ENCODE results near the gene PLP1. TPM values are rescaled to one million over a fixed set of nuclear protein-coding genes. Genes with fewer than 3 reads are reported as not detected.

The PLP1 gene
- total RNA-seq, 1 donor from 2014 or later = 0.58 TPM

DNA sequence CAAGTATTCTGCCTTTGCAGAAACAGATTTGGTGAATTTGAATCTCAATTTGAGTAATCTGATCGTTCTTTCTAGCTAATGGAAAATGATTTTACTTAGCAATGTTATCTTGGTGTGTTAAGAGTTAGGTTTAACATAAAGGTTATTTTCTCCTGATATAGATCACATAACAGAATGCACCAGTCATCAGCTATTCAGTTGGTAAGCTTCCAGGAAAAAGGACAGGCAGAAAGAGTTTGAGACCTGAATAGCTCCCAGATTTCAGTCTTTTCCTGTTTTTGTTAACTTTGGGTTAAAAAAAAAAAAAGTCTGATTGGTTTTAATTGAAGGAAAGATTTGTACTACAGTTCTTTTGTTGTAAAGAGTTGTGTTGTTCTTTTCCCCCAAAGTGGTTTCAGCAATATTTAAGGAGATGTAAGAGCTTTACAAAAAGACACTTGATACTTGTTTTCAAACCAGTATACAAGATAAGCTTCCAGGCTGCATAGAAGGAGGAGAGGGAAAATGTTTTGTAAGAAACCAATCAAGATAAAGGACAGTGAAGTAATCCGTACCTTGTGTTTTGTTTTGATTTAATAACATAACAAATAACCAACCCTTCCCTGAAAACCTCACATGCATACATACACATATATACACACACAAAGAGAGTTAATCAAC is 15.3 kb downstream of the PLP1 start:
- TF ChIP-seq, protein P1, sequence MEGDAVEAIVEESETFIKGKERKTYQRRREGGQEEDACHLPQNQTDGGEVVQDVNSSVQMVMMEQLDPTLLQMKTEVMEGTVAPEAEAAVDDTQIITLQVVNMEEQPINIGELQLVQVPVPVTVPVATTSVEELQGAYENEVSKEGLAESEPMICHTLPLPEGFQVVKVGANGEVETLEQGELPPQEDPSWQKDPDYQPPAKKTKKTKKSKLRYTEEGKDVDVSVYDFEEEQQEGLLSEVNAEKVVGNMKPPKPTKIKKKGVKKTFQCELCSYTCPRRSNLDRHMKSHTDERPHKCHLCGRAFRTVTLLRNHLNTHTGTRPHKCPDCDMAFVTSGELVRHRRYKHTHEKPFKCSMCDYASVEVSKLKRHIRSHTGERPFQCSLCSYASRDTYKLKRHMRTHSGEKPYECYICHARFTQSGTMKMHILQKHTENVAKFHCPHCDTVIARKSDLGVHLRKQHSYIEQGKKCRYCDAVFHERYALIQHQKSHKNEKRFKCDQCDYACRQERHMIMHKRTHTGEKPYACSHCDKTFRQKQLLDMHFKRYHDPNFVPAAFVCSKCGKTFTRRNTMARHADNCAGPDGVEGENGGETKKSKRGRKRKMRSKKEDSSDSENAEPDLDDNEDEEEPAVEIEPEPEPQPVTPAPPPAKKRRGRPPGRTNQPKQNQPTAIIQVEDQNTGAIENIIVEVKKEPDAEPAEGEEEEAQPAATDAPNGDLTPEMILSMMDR (IDR thresholded peaks at IDR 0.05; ENCODE audit: unreplicated experiment) = no peak
- H3K4me3 Mint-ChIP-seq = no peak overlapping the region
- no peak overlapping the region for H3K27ac Mint-ChIP-seq
- H3K36me3 Mint-ChIP-seq = no peaks in the 10 kb centered on the region
- H3K4me1 Mint-ChIP-seq = no peaks in the 10 kb centered on the region
- peaks cover 3% of the 10 kb centered on the region for H3K27me3 Mint-ChIP-seq (ENCODE audit: low read depth)
- DNase-seq (ENCODE audit: low spot score in 2 of 2, unreplicated experiment in 2 of 2) = no peak
- H3K9me3 Mint-ChIP-seq = peaks cover 5% of the 10 kb centered on the region

DNA sequence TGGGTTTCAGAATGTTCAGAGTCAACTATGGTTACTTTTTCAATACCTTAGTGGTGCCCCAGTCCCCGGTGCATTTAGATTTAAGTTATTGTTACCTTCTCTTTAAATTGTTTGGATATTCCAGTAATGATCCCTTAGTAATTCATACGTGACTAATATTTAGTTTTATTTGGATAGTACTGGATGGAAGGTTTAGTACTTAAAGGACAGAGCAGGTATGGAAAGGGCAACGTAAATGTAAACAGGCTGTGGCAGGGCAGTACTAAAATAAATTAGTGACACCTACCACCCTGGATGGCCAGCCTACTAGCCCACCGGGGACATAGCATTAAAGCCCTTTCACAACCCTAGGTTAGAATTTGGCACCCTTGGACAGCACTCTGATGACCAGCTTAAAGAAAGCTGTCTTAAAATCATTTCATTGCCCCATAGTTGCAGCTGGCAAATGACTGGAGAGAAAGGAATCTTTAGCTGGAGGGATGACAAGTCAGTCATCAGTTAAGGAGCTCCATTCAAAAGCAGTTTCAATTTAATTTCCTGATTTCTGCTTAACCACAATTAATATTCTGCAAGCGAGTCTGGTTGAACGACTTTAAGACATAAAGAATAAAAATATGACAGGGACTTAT is 16.4 kb downstream of the PLP1 start:
- Mint-ChIP-seq H3K36me3 (no peaks in the 10 kb centered on the region), H3K9me3 (peaks cover 5% of the 10 kb centered on the region), H3K27me3 (ENCODE audit: low read depth) (no peaks in the 10 kb centered on the region), H3K4me1 (no peaks in the 10 kb centered on the region), H3K27ac (no peak overlapping the region), H3K4me3 (no peak overlapping the region)
- no peak for DNase-seq (ENCODE audit: low spot score in 2 of 2, unreplicated experiment in 2 of 2)
- TF ChIP-seq, protein P1 (IDR thresholded peaks at IDR 0.05; ENCODE audit: unreplicated experiment) = no peak

DNA sequence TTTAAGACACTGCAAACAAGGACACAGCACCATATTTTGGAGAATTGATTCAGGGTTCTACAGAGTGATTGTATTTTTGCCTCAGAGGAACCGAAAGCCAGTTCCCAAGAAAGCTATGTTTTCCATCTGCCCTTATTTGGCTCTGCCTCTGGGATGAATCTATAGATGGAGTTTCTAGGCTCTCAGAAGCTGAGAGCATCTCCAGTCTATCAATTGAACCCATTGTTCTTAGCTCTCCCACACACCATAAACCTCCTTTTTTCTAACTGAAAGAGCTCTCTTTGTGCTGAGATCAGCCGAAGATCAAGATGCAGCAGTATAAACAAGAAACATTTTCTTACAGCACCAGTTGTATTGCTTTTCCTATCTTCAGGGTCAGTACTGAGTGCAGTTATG is 16.9 kb downstream of the PLP1 start:
- no peak for DNase-seq (ENCODE audit: low spot score in 2 of 2, unreplicated experiment in 2 of 2)
- H3K4me1 Mint-ChIP-seq = no peaks in the 10 kb centered on the region
- no peaks in the 10 kb centered on the region for H3K27me3 Mint-ChIP-seq (ENCODE audit: low read depth)
- no peaks in the 10 kb centered on the region for H3K36me3 Mint-ChIP-seq
- H3K4me3 Mint-ChIP-seq = no peak overlapping the region
- H3K9me3 Mint-ChIP-seq = peaks cover 5% of the 10 kb centered on the region
- no peak overlapping the region for H3K27ac Mint-ChIP-seq
- TF ChIP-seq, protein P1 (IDR thresholded peaks at IDR 0.05; ENCODE audit: unreplicated experiment) = no peak

- Mint-ChIP-seq H3K4me1 (no peaks in the 10 kb centered on the region), H3K4me3 (no peak overlapping the region), H3K27ac (no peak overlapping the region), H3K9me3 (peaks cover 5% of the 10 kb centered on the region), H3K27me3 (ENCODE audit: low read depth) (no peaks in the 10 kb centered on the region), H3K36me3 (no peaks in the 10 kb centered on the region)
- TF ChIP-seq, protein P1 (IDR thresholded peaks at IDR 0.05; ENCODE audit: unreplicated experiment) = no peak
- no peak for DNase-seq (ENCODE audit: low spot score in 2 of 2, unreplicated experiment in 2 of 2)
Observed at GRCh38 chrX:103794119-103794518, 17.5 kb downstream of the PLP1 start.

GRCh38 chrX:103797691-103798090 is 21.1 kb downstream of the PLP1 start:
- H3K4me1 Mint-ChIP-seq = no peaks in the 10 kb centered on the region
- H3K9me3 Mint-ChIP-seq = no peaks in the 10 kb centered on the region
- H3K4me3 Mint-ChIP-seq = no peak overlapping the region
- no peak for DNase-seq (ENCODE audit: low spot score in 2 of 2, unreplicated experiment in 2 of 2)
- no peaks in the 10 kb centered on the region for H3K36me3 Mint-ChIP-seq
- H3K27ac Mint-ChIP-seq = no peak overlapping the region
- peaks cover 3% of the 10 kb centered on the region for H3K27me3 Mint-ChIP-seq (ENCODE audit: low read depth)
- TF ChIP-seq, protein P1 (IDR thresholded peaks at IDR 0.05; ENCODE audit: unreplicated experiment) = no peak

Data from mesothelial cell of epicardium (in vitro differentiated cells).